ENCODE results near the gene SPTLC2. TPM values are rescaled to one million over a fixed set of nuclear protein-coding genes. Genes with fewer than 3 reads are reported as not detected.

The SPTLC2 gene
- total RNA-seq, 1 experiment from 2014 or later: 44.7 TPM

- Histone ChIP-seq H3K27me3 (ENCODE audit: insufficient read depth, low read length) (no peaks in the 10 kb centered on the region), H3K4me2 (ENCODE audit: low read length) (no peak overlapping the region), H3K4me1 (ENCODE audit: control insufficient read depth in 1 of 2, insufficient read depth in 2 of 2, low read length in 2 of 2) (no peaks in the 10 kb centered on the region), H3K36me3 (ENCODE audit: control insufficient read depth in 1 of 2, insufficient read depth in 2 of 2, low read length in 2 of 2) (peaks cover 0 to 4% of the 10 kb centered on the region in 2 experiments; a peak in 1 of 4 replicates), H3K4me3 (replicated peaks in 1 of 2; ENCODE audit: low read depth in 1 of 2, low read length in 2 of 2) (no peak overlapping the region), H2AFZ (ENCODE audit: low read depth, low read length, poor library complexity, severe bottlenecking) (no peak overlapping the region), H4K20me1 (ENCODE audit: insufficient read depth) (peaks cover 4% of the 10 kb centered on the region; the same call in 1 of the 2 replicates), H3K27ac (ENCODE audit: low read depth, low read length) (no peak overlapping the region), H3K79me2 (ENCODE audit: insufficient read depth, low read length) (peaks cover 5% of the 10 kb centered on the region; the same call in 1 of the 2 replicates), H3K9me2 (ENCODE audit: insufficient read depth) (no peaks in the 10 kb centered on the region), H3K9me3 (ENCODE audit: control insufficient read depth in 1 of 2, insufficient read depth in 1 of 2, low read depth in 1 of 2, low read length in 2 of 2) (no peaks in the 10 kb centered on the region), H3K9ac (ENCODE audit: low read length) (no peak overlapping the region)
- BruUV-seq (replicated peaks): no TSS peak
- RAD21 ChIA-PET (ENCODE audit: low non-redundant PET in 1 of 2, low total read pairs in 2 of 2, uncharacterized antibody in 2 of 2, unreplicated experiment in 2 of 2): no interaction called here
- no peak for TF ChIP-seq ZBTB33 (IDR thresholded peaks at IDR 0.05; ENCODE audit: extremely low read depth, insufficient replicate concordance, low read length)
- no peak for TF ChIP-seq CBX3 (IDR thresholded peaks at IDR 0.05; ENCODE audit: low read depth)
- ATAC-seq (no peak), DNase-seq (ENCODE audit: low read depth, low spot score) (no peak)
- intact Hi-C loops (cut with micrococcal nuclease): no loop called here
- POLR2A ChIA-PET: no interaction called here
- CTCF ChIA-PET: no interaction called here
These were observed 53.8 kb downstream of the SPTLC2 start for GRCh38 chr14:77562681-77563080.

- no peak for ATAC-seq
- peaks cover 0 to 4% of the 10 kb centered on the region in 2 experiments; a peak in 1 of 4 replicates for H3K36me3 ChIP-seq (ENCODE audit: control insufficient read depth in 1 of 2, insufficient read depth in 2 of 2, low read length in 2 of 2)
- TF ChIP-seq SP1 (IDR thresholded peaks at IDR 0.05; ENCODE audit: low read depth) (no peak), RAD21 (IDR thresholded peaks at IDR 0.05; ENCODE audit: low read depth) (no peak), SRF (IDR thresholded peaks at IDR 0.05; ENCODE audit: low read depth) (no peak), EGR1 (IDR thresholded peaks at IDR 0.05; ENCODE audit: low read depth) (no peak), CEBPB (IDR thresholded peaks at IDR 0.05; ENCODE audit: low read depth) (no peak), ZNF274 (IDR thresholded peaks at IDR 0.05; ENCODE audit: low read depth, low read length) (no peak), YY1 (IDR thresholded peaks at IDR 0.05; ENCODE audit: extremely low read depth, insufficient replicate concordance, low read depth, low read length) (no peak), ATF3 (IDR thresholded peaks at IDR 0.05) (no peak), MAX (IDR thresholded peaks at IDR 0.05) (no peak), FOSL1 (IDR thresholded peaks at IDR 0.05; ENCODE audit: low read depth) (no peak), ELF1 (IDR thresholded peaks at IDR 0.05; ENCODE audit: borderline replicate concordance, low read depth) (no peak), POLR2AphosphoS5 (IDR thresholded peaks at IDR 0.05; ENCODE audit: low read depth, low read length) (no peak), ZBTB33 (IDR thresholded peaks at IDR 0.05; ENCODE audit: extremely low read depth, insufficient replicate concordance, low read length) (no peak), JUND (IDR thresholded peaks at IDR 0.05) (no peak), EZH2 (IDR thresholded peaks at IDR 0.05) (no peak), POLR2A (IDR thresholded peaks at IDR 0.05; ENCODE audit: borderline replicate concordance, extremely low read depth, insufficient read depth, insufficient read length) (no peak), ZFX (IDR thresholded peaks at IDR 0.05) (no peak)
These were observed 54.6 kb downstream of the SPTLC2 start for GRCh38 chr14:77561881-77562280.

More at GRCh38 chr14:77561881-77562280, 54.6 kb downstream of the SPTLC2 start:
- no TSS peak for BruUV-seq (replicated peaks)
- Histone ChIP-seq H3K27me3 (ENCODE audit: insufficient read depth, low read length) (no peaks in the 10 kb centered on the region), H3K9me2 (ENCODE audit: insufficient read depth) (no peaks in the 10 kb centered on the region), H3K9me3 (ENCODE audit: control insufficient read depth in 1 of 2, insufficient read depth in 1 of 2, low read depth in 1 of 2, low read length in 2 of 2) (no peaks in the 10 kb centered on the region), H2AFZ (ENCODE audit: low read depth, low read length, poor library complexity, severe bottlenecking) (no peak overlapping the region), H3K9ac (ENCODE audit: low read length) (no peak overlapping the region), H3K4me3 (replicated peaks in 1 of 2; ENCODE audit: low read depth in 1 of 2, low read length in 2 of 2) (no peak overlapping the region), H3K79me2 (ENCODE audit: insufficient read depth, low read length) (peaks cover 5% of the 10 kb centered on the region; the same call in 1 of the 2 replicates), H4K20me1 (ENCODE audit: insufficient read depth) (peaks cover 4% of the 10 kb centered on the region; the same call in 1 of the 2 replicates), H3K27ac (ENCODE audit: low read depth, low read length) (no peak overlapping the region), H3K4me1 (ENCODE audit: control insufficient read depth in 1 of 2, insufficient read depth in 2 of 2, low read length in 2 of 2) (no peaks in the 10 kb centered on the region), H3K4me2 (ENCODE audit: low read length) (no peak overlapping the region)
- intact Hi-C loops (cut with micrococcal nuclease): no loop called here
- ChIA-PET CTCF (no interaction called here), POLR2A (no interaction called here), RAD21 (ENCODE audit: low non-redundant PET in 1 of 2, low total read pairs in 2 of 2, uncharacterized antibody in 2 of 2, unreplicated experiment in 2 of 2) (no interaction called here)
- DNase-seq (ENCODE audit: low read depth, low spot score): no peak
